Ectodermal cell (in vitro differentiated cells): Measurements from ENCODE around the gene H3-3A.

Source experiments
- H3K27ac ChIP-seq: 2 replicates; pipeline ENCODE4 v1.7.0; 2013; ENCODE audit warnings: mild to moderate bottlenecking, low read depth, low read length; ENCODE audit not compliant: insufficient read depth, poor library complexity, severe bottlenecking
- H3K27me3 ChIP-seq: 2 replicates; pipeline ENCODE4 v1.7.0; 2013; ENCODE audit warnings: mild to moderate bottlenecking, low read length; ENCODE audit not compliant: insufficient read depth, control insufficient read depth, poor library complexity, severe bottlenecking
- H3K36me3 ChIP-seq: one replicate; pipeline ENCODE4 v1.7.0; 2013; ENCODE audit warnings: low read length; ENCODE audit not compliant: control insufficient read depth, insufficient read depth
- H3K4me1 ChIP-seq: one replicate; pipeline ENCODE4 v1.7.0; 2013; ENCODE audit warnings: low read length; ENCODE audit not compliant: control insufficient read depth, insufficient read depth
- H3K4me3 ChIP-seq: 2 replicates; pipeline ENCODE4 v1.7.0; 2013; ENCODE audit warnings: low read depth, low read length, control low read depth; ENCODE audit not compliant: insufficient read depth
- H3K9me3 ChIP-seq: 2 replicates; pipeline ENCODE4 v1.7.0; 2013; ENCODE audit warnings: mild to moderate bottlenecking, low read length, moderate library complexity; ENCODE audit not compliant: control insufficient read depth
- WGBS, 2 experiments: methylation state at CpG; one replicate each; pipeline ENCODE4 v1.1.7; 2013; ENCODE audit warnings: missing lambda C conversion rate in 2 of 2; 5-methylcytosine and 5-hydroxymethylcytosine counted together

The H3-3A gene

DNA sequence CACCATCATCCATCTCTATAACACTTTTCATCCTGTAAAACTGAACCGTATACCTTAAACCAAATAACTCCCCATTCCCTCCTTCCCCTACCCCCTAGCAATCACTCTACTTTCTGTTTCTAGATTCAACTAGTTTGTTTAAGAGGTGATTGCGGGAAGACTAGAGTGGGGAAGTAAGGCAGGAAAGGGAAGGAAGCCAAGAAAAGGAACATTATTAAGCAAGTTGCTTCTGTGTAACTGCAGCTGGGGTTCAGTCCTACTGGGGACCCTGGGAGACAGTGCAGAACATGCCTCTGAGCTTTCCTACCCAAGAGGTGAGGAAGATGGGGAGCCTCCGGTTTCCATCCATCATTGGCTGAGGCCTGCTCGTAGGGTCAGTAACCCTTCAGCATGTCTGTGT lies 28.9 kb upstream of the H3-3A start:
- WGBS, 2 experiments = 87 to 95% methylated on average over 4 of the region's 4 CpGs
- H3K36me3 ChIP-seq = no peaks in the 10 kb centered on the region
- no peak overlapping the region for H3K4me3 ChIP-seq

GRCh38 chr1:226033991-226034390 lies 28.5 kb upstream of the H3-3A start:
- H3K9me3 ChIP-seq = no peaks in the 10 kb centered on the region
- no peak overlapping the region for H3K4me3 ChIP-seq
- no peak overlapping the region for H3K27ac ChIP-seq
- H3K36me3 ChIP-seq = no peaks in the 10 kb centered on the region
- H3K27me3 ChIP-seq = no peaks in the 10 kb centered on the region
- no peaks in the 10 kb centered on the region for H3K4me1 ChIP-seq

More for the DNA sequence above, 28.9 kb upstream of the H3-3A start:
- Histone ChIP-seq H3K4me1 (no peaks in the 10 kb centered on the region), H3K9me3 (no peaks in the 10 kb centered on the region), H3K27ac (no peak overlapping the region), H3K27me3 (no peaks in the 10 kb centered on the region)

DNA sequence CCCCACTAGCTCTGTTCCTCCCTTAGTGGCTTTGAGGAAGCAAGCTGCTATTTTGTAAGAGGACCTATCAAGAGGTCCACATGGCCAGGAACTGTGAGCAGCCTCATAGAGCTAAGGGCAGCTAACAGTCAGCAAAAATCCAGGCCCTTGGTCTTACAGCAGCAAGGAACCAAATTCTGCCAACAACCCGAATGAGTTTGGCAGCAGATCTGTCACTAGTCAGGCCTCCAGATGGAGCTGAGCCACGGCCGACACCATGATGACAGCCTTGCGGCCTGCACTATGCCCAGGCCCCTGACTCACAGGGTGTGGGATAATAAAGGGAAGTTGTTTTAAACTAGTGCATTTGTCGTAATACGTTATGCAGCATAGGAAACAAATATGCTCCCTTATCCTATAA lies 28.0 kb upstream of the H3-3A start:
- H3K4me3 ChIP-seq = no peak overlapping the region
- no peaks in the 10 kb centered on the region for H3K4me1 ChIP-seq
- no peaks in the 10 kb centered on the region for H3K36me3 ChIP-seq
- no peak overlapping the region for H3K27ac ChIP-seq
- 93% methylated on average over 6 of the region's 6 CpGs for WGBS, 2 experiments
- H3K9me3 ChIP-seq = no peaks in the 10 kb centered on the region
- no peaks in the 10 kb centered on the region for H3K27me3 ChIP-seq

DNA sequence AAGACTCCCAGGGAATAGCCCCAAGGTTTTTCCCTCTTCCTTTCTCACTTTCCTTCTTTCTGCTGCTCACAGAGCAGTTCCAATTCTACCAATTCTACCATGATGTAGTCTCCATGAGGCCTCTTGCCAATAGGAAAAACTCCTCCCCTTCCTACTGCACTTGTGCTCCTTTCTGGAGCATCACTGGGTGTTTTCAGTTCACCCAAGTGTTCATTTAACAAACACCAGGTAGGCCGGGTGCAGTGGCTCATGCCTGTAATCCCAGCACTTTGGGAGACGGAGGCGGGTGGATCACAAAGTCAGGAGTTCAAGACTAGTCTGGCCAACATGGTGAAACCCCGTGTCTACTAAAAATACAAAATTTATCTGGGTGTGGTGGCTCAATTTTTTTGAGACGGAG lies 26.6 kb upstream of the H3-3A start:
- Histone ChIP-seq H3K27ac (no peak overlapping the region), H3K36me3 (no peaks in the 10 kb centered on the region), H3K4me3 (no peak overlapping the region), H3K27me3 (no peaks in the 10 kb centered on the region), H3K9me3 (no peaks in the 10 kb centered on the region), H3K4me1 (no peaks in the 10 kb centered on the region)
- 95 to 96% methylated on average over 5 of the region's 5 CpGs for WGBS, 2 experiments

DNA sequence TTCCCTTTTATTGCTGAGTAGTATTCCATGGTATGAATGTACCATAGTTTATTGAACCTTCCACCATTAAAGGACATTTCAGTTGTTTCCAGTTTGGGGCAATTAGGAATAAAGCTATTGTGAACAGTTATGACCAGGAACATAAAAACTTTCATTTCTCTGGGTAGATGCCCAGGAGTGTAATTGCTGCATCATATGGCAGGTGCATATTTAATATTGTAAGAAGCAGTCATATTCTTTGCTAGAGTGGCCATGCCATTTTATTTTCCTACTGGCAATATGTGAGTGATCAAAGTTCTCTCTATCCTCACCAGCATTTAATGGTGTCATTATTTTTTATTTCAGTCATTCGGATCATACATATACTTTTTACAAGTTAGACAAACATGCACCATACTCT lies 23.9 kb upstream of the H3-3A start:
- no peak overlapping the region for H3K27ac ChIP-seq
- WGBS, 2 experiments = no CpG with 5 or more reads among the region's 1 CpG
- no peaks in the 10 kb centered on the region for H3K9me3 ChIP-seq
- no peaks in the 10 kb centered on the region for H3K36me3 ChIP-seq
- no peak overlapping the region for H3K4me3 ChIP-seq
- H3K4me1 ChIP-seq = no peaks in the 10 kb centered on the region
- peaks cover 4% of the 10 kb centered on the region for H3K27me3 ChIP-seq

DNA sequence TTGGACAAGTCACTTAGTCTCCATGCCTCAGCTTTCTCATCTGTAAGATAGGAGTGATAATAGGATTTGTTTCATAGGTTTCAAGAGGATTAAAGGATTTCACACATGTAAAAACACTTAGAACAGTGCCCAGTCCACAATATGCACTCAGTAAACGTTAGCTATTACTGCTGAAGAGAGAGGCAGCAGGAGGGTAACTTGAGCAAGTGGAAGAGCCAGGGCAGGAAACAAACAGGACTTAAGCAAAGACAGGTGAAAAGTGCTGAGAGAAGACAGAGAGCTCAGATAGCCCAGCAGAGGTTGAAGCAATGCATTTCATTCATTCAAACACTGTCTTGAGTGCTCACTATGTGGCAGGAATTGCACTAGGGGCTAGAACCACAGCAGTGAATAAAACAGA lies 21.1 kb upstream of the H3-3A start:
- no peaks in the 10 kb centered on the region for H3K9me3 ChIP-seq
- H3K27ac ChIP-seq = no peak overlapping the region
- 65 to 84% methylated on average over 1 of the region's 1 CpG for WGBS, 2 experiments
- H3K36me3 ChIP-seq = no peaks in the 10 kb centered on the region
- no peak overlapping the region for H3K4me3 ChIP-seq
- H3K27me3 ChIP-seq = peaks cover 4% of the 10 kb centered on the region
- H3K4me1 ChIP-seq = peaks cover 2% of the 10 kb centered on the region

- Histone ChIP-seq H3K36me3 (no peaks in the 10 kb centered on the region), H3K4me1 (peaks cover 2% of the 10 kb centered on the region), H3K27me3 (peaks cover 4% of the 10 kb centered on the region), H3K27ac (no peak overlapping the region), H3K4me3 (no peak overlapping the region), H3K9me3 (no peaks in the 10 kb centered on the region)
- 62 to 76% methylated on average over 4 of the region's 4 CpGs for WGBS, 2 experiments
These were observed 17.9 kb upstream of the H3-3A start for GRCh38 chr1:226044514-226045101.

GRCh38 chr1:226046240-226046639 lies 16.3 kb upstream of the H3-3A start:
- Histone ChIP-seq H3K27ac (no peak overlapping the region), H3K9me3 (no peaks in the 10 kb centered on the region), H3K27me3 (peaks cover 1% of the 10 kb centered on the region), H3K4me3 (no peak overlapping the region), H3K36me3 (no peaks in the 10 kb centered on the region), H3K4me1 (peaks cover 2% of the 10 kb centered on the region)
- 94 to 95% methylated on average over 5 to 6 of the region's 6 CpGs for WGBS, 2 experiments

DNA sequence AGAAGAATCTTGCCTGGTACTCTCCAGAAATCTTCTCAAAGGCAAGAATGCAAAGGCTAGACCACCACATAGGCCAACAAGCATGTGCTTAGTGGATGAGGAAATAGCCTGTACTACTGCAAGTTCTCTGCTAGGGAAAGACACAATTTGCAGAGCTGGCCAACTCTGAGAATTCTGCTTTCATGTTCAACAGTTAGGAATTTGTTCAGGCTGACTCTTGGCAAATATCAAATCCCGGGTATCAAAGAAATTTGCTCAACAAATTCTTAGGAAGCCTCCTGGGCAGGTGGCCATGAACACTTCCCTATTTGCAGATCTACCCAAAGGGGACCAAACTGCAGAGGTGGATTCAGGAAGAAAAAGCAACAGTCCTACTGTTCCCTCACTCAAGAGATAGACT lies 15.0 kb upstream of the H3-3A start:
- Histone ChIP-seq H3K4me3 (no peak overlapping the region), H3K27ac (no peak overlapping the region), H3K36me3 (no peaks in the 10 kb centered on the region), H3K9me3 (no peaks in the 10 kb centered on the region), H3K27me3 (no peaks in the 10 kb centered on the region), H3K4me1 (peaks cover 2% of the 10 kb centered on the region)
- 92 to 94% methylated on average over 1 of the region's 1 CpG for WGBS, 2 experiments

DNA sequence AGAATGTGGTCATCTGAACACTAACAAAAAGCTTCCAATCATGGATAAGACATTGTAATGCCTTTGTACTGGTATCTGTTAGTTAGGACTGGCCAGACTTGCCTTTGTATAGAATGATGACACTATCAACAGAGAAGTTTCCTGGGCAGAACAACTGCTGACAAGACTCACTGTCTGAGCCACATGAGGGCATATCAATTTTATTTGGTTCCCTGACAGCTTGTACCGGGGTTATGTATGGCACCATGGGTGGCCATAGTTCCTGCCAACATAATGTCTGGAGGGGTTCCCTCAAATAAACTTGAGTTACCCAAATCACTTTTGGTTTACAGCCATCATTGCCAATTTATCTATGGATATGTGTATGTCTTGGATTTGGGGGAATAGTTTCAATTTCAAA lies 13.6 kb upstream of the H3-3A start:
- WGBS, 2 experiments = 81 to 86% methylated on average over 1 of the region's 1 CpG
- Histone ChIP-seq H3K27me3 (no peaks in the 10 kb centered on the region), H3K4me3 (no peak overlapping the region), H3K27ac (no peak overlapping the region), H3K4me1 (peaks cover 2% of the 10 kb centered on the region), H3K36me3 (no peaks in the 10 kb centered on the region), H3K9me3 (no peaks in the 10 kb centered on the region)

DNA sequence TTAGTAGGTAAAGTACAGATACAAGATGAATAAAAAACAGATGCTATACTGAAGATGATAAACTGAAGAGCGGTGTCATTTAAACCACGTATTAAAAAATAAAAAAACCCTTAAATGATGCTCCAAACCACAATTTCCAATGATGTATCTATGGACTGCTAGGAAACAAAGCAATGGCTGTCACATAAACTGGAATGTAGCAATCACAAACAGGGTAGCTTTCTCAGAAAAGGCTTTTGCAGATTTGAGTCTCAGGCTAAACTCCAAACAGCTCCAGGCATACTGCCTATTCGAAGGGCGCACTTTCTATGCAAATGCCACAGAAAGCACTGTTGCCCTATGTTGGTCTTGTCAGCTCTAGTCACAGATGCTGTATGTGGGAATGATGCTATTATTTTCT lies 12.4 kb upstream of the H3-3A start:
- no peak overlapping the region for H3K27ac ChIP-seq
- 94 to 99% methylated on average over 4 of the region's 4 CpGs for WGBS, 2 experiments
- no peaks in the 10 kb centered on the region for H3K36me3 ChIP-seq
- no peak overlapping the region for H3K4me3 ChIP-seq
- H3K27me3 ChIP-seq = no peaks in the 10 kb centered on the region
- H3K4me1 ChIP-seq = no peaks in the 10 kb centered on the region
- H3K9me3 ChIP-seq = no peaks in the 10 kb centered on the region
